Retinal pigment epithelial cell (primary cell): ENCODE data around the gene FLNC.

ENCODE experiments used
- DNase-seq: peaks from one replicate; pipeline ENCODE4 v3.0.0-alpha.2; 2010; ENCODE audit warnings: low read depth
- H3K4me3 ChIP-seq: 2 replicates; pipeline ENCODE4 v1.5.1; 2011; ENCODE audit warnings: mild to moderate bottlenecking, low read length, control low read depth, moderate library complexity
- TF ChIP-seq, protein P1 (sequence below): conservative IDR thresholded peaks from 2 replicates; pipeline ENCODE4 v1.5.1; 2011; ENCODE audit warnings: low read depth, low read length, control low read depth, inconsistent platforms

FLNC gene

DNA sequence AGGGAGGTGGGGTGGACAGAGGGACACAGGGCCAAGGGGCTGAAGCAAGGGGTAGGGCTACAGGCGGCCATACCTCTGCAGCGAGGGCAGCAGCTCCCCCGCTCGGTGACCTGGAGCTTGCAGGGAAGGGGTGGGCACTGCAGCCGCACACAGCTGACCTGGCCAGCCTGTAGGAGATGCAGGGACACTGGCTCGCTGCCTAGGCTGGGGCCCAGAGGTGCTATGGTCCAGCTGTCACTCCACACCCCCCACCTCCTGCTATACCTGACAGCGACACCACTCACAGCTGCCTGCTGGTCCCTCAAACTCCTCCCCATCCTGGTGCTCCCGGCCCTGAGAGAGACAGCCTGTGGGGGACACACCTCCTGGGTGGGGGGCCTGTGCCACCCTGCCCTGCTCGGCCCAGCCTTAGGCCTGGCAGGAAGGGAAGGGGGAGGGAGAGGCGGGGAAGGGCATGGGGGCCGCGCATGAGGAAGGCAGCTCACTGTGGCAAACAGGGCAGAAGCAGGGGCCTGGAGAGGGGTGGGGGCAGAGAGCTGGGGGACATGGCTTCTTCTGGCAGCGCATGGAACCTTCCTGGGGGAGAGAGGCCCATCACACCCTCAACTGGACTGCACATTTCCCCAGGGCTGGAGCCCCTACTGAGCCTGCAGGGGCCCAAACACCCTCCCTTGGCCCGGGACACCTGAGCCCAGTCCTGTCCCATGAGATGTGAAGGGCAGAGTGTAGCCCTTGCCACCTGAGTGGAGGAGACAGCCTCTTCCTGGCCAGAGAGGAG lies 56.4 kb downstream of the FLNC start:
- no peak overlapping the region for H3K4me3 ChIP-seq
- TF ChIP-seq, protein P1, sequence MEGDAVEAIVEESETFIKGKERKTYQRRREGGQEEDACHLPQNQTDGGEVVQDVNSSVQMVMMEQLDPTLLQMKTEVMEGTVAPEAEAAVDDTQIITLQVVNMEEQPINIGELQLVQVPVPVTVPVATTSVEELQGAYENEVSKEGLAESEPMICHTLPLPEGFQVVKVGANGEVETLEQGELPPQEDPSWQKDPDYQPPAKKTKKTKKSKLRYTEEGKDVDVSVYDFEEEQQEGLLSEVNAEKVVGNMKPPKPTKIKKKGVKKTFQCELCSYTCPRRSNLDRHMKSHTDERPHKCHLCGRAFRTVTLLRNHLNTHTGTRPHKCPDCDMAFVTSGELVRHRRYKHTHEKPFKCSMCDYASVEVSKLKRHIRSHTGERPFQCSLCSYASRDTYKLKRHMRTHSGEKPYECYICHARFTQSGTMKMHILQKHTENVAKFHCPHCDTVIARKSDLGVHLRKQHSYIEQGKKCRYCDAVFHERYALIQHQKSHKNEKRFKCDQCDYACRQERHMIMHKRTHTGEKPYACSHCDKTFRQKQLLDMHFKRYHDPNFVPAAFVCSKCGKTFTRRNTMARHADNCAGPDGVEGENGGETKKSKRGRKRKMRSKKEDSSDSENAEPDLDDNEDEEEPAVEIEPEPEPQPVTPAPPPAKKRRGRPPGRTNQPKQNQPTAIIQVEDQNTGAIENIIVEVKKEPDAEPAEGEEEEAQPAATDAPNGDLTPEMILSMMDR = no peak
- DNase-seq = no peak

- TF ChIP-seq, protein P1 = no peak
- DNase-seq = no peak
- H3K4me3 ChIP-seq = no peak overlapping the region
These were observed 57.2 kb downstream of the FLNC start for GRCh38 chr7:128887169-128888038.

DNA sequence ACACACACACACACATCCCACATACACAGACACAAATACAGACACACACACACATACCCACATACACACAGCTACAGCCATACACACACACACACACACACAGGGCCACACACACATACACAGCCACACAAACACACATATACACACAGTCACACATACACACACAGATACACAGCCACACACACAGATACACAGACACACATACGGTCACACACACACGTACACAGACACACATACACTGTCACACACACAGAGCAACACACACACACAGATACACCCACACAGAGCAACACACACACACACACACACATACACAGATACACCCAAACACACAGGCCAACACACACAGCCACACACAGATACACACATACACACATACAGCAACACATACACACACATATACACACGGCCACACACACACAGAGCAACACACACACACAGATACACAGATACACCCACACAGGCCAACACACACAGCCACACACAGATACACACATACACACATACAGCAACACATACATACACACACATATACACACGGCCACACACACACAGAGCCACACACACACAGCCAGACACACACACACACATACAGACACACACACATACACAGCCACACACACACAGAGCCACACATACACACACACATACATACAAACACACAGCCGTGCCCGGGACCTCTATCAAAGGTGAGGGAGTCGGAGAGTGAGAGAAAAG lies 58.0 kb downstream of the FLNC start:
- TF ChIP-seq, protein P1 = no peak
- H3K4me3 ChIP-seq = no peak overlapping the region
- no peak for DNase-seq

- DNase-seq = no peak
- no peak overlapping the region for H3K4me3 ChIP-seq
- TF ChIP-seq, protein P1 = no peak
These were observed 58.5 kb downstream of the FLNC start for GRCh38 chr7:128888756-128889095.

DNA sequence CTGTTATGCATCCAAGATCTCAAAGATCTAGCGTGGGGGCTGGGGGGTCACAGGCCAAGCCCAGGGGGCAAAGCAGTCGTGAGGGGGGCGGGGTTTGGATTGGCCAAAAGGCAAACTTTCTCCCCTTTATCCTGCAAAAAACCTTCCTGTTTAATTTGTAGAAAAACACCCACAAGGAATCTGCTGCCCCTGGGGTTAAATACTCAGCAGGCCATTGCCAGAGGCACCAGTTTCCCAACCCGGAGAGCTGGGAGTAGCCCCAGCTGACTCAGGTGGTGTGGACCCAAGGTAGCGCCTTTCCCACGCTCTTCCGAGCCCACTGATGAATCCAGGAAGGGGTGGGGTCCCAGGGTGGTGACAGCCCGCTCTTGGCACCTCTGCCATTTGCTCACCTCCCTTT lies 58.9 kb downstream of the FLNC start:
- TF ChIP-seq, protein P1 = no peak
- no peak for DNase-seq
- no peak overlapping the region for H3K4me3 ChIP-seq

- H3K4me3 ChIP-seq = no peak overlapping the region
- TF ChIP-seq, protein P1 = no peak
- no peak for DNase-seq
These were observed 60.3 kb downstream of the FLNC start for GRCh38 chr7:128890306-128891109.
